Germinal center (tissue), 1 donor: ENCODE results near the gene GRIP1.

ENCODE experiments used
- DNase-seq: peaks from one replicate; pipeline ENCODE4 v3.0.0; 2012; ENCODE audit warnings: mixed read lengths, low spot score

The GRIP1 gene

DNA sequence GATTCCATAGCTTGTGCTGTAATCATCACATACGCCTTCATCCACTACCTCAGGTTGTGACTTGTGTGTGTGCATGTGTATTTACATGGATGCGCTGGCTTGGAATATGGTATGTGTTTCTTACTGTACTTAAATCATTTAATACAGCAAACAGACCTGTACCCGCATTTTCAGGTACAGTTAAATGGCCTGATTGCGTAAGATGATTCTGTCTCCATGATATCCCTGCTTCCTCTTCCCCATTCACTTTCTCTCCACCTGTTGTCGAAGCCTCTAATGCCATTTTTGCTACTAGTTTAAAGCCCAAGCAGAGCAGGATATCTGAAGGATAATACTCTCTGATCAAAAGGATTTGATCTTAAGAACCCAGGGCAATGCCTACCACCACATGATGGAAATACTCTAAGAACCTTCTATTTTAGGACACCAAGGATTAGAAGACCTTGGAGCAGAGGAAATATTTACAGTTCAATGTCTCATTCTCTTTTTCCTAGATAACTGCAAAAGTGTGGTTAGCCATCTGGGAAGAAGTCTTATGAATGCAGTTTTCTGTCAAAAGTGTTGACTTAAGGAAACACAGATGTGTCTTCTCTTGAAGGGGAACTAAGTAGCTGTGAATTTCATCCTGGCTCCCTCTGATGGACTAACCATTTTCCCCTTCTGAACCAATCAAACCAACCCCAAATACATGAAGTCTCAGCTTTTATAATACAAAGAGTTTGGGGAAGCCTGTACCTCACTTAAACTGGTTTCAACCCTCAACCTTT is 297.9 kb downstream of the GRIP1 start:
- DNase-seq, result no peak

DNA sequence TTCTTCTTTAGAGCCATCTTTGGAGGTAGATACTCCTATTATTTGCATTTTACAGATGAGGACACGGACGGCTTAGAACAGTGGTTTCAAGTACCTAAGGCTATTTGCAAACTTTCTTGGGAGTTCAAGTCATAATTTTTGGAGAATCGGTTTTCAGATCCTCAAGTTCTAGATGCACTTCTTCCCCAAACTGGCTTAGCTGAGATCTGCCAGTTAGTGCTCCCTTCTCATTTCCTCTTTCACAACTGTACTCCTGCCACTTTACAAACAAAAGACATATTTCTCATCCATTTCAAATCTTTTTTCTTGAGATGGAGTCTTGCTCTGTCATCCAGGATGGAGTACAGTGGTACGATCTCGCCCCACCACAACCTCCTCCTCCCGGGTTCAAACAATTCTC is 299.3 kb downstream of the GRIP1 start:
- no peak for DNase-seq

DNA sequence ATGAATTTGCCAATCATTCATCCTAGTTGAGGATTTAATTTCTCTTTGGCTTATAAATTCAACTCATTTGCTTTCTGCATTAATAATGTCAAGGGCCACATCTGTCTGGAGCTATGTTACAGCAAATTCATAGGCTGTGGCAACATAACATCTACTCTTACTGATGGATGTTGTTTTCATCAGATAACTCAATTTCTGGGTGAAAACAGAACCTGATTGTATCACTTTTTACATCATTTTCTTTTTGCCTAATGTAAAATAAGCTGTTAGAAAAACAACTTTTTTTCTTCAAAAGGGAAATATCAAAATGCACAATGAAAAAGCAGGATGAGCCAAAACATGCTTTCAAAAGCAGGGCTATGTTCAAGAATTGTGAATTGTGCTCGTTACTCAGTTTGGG is 303.3 kb downstream of the GRIP1 start:
- DNase-seq, result no peak

DNA sequence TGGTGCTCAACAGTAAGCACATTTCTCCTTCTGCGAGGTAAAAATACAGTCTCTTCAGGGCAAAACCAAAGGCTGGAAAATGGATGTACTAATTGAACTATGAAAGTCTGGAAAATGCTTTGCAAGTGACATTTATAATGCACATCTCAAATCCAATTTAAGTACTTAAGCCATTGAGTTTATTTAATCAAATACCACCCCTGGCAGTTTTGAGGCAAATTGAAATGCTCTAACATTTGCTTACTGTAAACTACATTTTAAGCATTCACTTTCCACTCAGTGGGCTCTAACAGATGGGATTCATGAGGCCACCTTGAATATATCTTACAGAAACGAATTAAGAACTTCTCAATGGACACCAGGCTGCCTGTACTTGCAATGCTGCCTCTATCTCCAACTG is 306.9 kb downstream of the GRIP1 start:
- DNase-seq, result no peak

DNA sequence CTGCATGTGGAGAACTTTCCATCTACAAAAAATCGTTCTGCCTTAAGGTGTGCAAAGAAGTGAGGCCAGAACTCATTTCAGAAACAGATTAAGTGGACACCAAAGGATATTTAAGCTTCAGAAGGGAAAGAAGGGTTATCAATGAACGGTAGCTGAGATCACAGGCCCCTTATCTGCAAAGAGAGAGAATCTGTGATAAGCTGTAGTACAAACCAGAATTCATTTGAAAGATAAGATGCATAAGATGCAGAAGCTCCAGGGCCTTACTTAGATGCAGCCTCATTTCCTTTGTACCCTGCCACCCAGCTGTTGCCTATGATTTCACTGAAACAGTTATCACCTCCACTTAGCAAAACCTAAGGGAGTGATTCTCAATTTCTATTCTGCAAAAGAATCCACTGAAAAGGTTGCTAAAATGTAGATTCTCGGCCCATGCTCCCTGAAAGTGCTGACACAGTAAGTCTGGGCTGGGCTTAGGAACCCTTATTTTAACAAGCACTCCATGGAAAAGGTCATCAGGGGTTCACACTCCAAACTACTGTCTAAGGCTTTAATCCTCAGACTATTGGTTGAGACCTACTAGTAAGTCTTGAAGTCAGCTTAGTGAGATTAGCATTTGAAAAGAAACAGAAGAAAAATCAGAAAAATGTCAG is 311.7 kb downstream of the GRIP1 start:
- no peak for DNase-seq

DNA sequence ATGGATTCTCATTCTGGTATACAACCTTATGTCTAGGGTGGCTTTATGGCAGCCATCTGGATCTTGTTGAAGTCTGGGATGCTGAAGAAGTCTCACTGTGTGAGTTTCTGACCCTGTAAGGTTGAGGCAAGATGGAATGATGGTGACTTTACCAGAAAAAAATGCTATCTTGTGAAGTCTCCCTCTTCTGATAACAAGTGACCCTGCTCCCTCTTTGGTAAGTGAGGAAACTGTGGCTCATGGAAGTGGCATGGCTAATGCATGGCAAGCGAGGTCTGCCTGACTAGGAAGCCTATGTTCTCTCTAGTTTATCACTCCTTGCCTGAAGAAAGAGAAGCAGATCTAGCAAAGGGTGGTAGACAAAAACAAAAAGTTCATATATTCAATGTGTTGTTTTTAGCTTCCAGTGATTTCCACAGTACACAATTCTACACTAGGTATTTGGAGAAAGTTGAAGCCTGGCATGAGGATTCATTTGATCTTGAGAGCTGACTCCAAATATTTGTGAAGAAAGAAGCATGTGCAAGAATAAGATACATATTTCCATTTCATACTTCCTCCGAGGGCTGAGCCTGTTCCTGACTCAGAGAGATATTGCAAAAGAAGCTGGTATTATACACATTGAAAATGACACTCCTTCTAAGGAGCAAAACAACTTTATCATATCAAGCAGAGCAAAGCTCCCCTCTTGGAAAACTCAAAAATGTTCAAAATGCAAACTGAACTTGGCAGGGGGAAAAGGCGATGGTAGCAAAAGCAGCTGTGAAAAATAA is 313.0 kb downstream of the GRIP1 start:
- no peak for DNase-seq

DNA sequence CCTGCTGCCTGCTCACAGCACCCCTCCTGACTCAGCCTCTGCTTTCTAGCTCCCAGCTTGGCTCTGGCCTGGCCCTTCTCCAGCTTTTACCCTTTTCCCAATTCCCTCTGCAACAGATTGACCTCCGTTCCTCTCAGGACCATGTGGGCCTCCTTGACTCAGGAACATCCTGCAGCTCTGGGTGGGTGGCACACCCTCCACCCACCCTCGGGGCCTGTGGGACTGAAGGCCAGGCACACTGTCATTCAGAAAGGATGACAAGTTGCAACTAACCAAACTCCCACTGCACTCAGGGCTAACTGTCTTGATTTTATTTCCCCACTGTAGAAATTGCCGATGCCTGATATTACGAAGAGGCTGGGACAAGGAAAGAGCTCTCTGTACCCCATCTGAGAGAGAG is 317.2 kb downstream of the GRIP1 start:
- DNase-seq, result no peak

DNA sequence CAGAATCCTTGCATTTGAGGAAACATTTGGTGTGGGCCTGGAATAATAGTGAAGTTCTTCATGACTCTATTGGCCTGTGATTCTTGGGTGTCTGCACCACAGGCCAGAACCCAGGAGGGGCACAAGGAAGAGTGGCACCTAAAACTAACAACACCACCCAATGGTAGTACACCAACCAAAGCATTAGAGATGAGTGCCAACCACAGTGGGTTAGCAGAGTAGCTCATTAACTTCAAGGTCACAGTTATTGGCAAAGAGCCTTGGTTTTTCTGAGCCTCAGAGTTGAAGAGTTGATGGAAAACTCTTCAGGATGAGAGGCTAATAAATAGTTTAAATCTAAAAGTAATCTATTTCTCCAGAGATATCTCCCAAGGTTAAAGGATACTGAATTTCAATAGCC is 319.6 kb downstream of the GRIP1 start:
- no peak for DNase-seq

DNA sequence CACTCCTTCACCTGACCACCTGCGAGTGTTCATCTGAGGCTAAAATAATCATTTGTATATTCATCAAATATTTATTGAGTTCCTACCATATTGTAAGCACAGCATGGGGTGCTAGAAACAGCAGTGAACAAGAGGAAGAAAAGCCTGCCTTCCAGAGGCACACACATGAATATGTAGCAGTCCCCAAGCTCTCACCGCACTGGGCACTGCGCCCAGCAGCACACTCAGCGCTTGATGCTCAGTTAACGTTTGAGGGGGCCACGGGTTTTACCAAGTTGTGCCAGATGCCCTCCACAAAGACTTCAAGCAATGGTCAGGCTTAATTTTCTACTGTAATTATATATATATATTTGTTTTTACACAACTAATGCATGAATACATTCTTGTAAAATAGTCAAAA is 324.6 kb downstream of the GRIP1 start:
- no peak for DNase-seq

DNA sequence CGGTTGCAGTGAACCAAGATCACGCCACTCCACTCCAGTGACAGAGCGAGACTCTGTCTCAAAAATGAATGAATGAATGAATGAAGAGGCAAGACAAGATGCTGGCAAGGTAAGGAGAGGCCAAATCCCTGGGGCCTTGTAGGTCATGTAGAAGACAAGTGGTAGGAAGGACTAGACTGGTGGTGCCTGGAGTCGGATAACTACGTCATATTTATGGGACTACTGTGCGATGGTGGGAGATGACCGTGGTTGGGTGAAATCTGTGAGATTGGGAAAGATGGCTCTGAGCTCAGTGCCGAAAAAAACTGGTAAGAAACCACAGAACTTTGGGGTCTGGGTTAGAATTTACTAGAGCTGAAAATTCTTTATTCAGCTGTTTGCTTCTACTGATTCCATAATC is 326.0 kb downstream of the GRIP1 start:
- DNase-seq, result no peak

DNA sequence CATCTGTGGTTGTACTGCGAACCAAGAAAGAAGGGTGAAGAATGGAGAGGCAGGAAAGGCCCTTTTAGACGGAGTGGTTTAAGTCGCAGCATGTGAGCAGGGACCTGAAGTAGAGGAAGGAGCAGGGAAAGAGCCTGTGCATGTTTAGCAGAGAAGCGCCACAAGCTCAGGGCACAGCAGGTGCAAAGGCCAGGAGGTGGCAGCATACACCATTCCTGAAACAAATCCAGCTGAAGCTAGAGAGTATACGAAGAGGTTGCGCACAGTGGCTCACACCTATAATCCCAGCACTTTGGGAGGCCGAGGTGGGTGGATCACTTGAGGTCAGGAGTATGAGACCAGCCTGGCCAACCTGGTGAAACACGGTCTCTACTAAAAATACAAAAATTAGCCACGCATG is 326.7 kb downstream of the GRIP1 start:
- DNase-seq, result peak; percentile 33

DNA sequence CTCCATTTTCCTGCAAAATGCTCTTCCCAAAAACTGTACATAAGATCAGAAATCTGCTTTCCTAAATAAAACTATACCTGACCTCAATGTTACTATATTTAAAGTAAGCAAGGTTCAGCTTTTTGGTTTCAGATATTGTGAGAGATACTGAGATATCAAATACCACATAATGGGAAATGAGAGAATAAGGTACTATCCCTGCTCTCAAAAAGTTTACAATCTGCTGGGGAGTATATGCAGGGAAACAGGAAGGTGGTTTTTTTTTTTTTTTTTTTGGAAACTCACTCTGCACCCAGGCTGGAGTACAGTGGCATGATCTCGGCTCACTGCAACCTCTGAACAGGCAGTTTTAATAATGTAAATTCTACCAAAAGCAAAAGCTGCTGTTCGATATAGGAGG is 327.6 kb downstream of the GRIP1 start:
- DNase-seq, result no peak

DNA sequence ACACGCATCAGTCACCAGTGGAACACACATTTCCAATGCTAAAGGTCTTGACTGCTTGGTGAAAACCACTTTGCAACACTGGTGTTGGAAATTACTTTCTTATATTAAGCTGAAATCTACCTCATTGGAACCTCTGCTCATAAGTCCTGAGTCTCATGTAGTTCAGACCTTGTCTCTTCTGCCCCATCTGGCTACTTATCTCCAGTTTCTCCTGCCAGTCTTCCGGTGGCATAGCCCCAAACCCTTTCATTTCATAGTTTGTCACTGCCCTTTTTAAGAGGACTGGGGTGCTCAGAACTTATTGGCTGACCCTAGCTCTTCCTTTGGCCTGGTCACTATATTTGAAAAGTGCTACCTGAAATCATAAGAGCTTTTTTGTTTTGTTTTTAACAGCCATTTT is 332.9 kb downstream of the GRIP1 start:
- DNase-seq, result no peak

DNA sequence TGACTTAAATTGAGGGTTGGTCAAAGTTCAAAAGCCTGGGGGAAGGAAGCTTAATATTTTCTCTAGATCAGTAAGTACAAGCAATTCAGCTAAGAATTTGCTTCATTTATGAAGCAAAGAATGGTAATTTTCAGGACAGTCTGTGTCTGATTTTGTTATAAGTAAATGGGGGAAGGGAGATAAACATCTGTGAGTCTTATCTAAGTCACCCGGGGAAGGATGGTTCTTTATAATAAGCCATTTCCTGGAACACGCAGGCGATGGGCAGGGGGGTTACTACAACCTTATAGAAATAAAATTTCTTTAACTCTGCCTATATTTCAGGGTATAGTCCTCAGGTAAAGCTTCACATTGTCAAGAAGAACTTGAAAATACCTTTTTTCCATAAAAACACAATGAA is 333.7 kb downstream of the GRIP1 start:
- no peak for DNase-seq

DNA sequence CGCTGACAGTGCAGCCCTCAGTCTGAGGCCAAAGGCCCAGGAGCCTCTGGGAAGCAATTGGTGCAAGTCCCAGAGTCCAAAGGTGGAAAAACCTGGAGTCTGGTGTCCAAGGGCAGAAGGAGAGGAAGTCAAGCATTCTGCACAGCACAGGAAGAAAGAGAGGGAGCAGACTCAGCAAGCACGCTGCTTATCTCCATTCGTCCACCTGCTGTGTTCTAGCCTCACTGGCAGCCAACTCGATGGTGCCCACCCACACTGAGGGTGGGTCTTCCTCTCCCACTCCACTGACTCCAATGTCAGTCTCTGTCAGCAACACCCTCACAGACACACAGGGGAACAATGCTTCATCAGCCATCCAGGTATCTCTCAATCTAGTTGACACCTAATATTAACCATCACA is 337.8 kb downstream of the GRIP1 start:
- no peak for DNase-seq

DNA sequence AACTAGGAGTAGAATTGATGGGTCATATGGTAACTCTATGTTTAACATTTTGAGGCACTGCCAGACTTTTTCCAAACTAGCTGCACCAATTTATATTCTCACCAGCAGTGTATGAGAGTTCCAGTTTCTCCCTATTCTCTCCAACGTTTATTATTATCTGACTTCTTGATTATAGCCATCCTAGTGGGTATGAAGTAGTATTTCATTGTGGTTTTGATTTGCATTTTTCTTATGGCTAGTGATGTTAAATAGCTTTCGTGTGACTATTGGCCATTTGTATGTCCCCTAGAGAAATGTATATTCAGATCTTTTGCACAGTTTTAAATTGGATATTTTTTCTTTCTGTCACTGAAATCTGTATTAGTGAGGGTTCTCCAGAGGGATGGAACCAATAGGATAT is 338.7 kb downstream of the GRIP1 start:
- no peak for DNase-seq

DNA sequence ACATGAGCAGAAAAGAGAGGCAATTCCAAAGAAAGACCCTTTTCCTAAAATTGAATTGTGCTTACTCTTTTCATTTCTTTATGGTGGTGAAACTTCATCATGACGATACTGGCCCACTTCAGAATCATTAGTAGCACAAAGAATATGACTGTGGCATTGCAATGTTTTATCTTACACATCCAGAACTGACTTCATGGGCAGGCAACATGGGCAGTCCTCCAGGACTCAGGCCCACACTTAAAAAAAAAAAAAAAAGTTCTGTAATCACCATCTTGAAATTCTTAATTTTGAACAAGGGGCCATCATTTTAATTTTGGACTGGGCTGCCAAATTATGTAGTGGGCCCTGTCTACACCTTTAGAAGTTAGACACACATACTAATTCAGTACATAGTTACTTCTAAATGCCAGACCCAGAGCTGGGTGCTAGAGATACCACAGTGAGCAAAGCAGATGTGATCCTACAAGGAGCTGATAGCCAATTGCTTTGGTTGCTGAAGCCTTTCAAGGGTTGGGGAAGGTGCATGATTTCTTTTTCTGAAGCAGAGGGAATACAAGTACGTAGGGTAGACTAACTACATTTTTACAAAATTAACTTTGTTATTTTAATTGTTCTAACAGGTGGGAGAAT is 341.4 kb downstream of the GRIP1 start:
- DNase-seq, result no peak

DNA sequence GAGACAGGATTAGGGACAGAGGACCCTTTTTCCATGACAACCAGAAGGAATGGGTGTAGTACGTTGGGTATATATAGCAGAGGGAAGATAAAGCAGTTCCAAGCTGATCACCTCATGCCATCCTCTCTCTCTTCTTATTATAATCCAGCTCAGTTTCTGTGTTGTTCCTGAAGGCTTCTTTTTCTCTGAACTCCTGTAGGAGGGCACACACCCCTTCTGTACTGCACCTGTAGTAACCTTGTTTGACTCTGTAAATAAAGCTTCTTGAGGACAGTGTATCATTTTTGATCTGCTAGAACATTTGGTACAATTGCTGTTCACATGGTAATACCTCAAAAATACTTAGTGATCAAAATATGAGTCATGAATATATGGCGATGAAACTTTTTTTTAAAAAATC is 343.1 kb downstream of the GRIP1 start:
- DNase-seq, result no peak

DNA sequence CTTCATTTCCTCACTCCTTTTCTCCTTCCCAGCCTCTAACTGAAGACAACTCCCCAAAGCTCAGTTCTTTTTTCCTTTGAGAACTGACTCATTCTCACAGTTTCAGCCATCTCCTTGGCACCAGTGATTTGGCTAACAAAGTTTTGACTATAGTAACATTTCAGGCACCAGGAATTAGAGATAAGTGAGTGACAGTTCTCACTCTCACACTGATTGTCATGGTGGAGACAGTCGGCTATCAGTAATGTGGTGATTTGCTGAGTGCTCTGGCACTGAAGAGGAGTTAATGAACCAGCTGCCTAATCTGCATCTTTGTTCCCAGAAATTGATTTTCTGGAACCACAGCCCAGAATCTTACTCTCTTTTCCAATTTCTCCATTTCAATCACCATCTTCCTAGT is 347.1 kb downstream of the GRIP1 start:
- no peak for DNase-seq

DNA sequence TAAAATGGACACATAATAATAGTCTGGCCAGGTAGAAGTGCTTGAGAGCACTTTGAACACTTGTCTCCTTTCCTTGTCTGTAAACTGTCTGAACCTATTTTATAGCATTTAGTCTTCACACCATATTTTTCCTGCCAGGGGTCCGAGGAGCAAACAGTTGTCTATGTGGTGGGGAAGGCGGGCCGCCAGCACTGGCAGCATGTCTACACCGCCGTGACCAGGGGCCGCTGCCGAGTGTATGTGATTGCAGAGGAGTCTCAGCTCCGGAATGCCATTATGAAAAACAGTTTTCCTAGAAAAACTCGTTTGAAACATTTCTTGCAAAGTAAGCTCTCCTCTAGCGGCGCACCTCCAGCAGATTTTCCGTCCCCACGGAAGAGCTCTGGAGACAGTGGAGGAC is 347.9 kb downstream of the GRIP1 start:
- DNase-seq, result no peak

DNA sequence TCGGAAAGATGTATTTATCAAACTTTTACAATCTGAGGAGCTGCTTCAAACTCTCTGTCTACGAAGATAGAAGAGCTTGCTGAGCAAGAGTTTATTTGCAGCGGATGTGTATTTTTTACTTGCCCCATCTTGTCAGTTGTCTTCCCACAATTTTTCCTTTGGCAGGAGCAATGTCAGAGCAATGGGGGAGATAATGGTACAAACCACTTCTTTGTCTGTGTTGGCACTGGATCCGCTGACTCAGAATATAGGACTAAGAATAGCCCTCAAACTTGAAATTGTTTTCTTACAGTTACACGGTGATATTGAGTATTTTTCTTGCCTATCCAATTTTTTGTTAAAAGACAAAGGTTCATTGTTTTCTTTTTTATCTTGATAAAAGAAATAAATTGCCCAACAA is 348.9 kb downstream of the GRIP1 start:
- no peak for DNase-seq

DNA sequence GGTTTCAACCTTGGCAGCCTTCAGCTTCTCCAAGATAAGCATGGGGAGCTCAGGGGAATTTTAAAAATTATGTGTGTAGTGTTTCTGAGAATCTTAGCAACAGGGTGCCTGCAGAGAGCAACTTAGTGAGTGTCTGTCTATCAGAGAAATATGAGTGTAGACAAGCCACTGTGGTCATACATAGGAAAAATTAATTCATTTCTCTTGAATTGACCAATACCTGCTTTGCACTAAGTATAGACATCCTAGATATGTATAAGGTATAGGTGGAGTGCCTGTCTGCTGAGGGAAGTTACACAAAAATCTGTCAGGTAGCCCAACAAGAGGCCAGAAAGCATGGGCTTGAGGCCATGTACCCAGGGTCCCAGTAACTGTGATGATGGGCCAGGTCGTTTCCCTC is 355.9 kb downstream of the GRIP1 start:
- no peak for DNase-seq

DNA sequence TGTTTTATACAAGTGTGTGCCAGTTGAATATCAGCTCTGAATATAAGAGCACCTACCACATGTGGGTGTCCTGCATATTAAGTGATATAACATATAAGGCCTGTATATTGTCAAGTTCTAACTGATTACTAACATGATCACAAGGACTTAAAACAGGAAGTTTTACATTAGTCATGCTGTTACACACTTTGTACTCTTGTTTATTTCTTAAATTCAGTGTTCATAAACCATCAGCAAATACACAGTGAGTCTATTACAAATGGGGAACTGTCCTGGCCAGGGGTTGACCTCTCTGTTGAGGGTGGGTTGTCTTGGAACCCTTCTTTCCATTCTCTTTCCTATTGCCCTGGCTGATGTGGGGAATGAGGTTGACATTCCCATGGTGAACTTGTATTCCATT is 357.4 kb downstream of the GRIP1 start:
- no peak for DNase-seq
